Measurements from ENCODE around the gene THRB. TPM values are rescaled to one million over a fixed set of nuclear protein-coding genes. Genes with fewer than 3 reads are reported as not detected.

Gene THRB
- total and polyA plus RNA-seq, 9 of the 15 experiments (the other 6 are each of a cell fraction or from before 2014, with no cell fraction given), result 1.7 to 14.9 (median 6.9) TPM

- TF ChIP-seq CBFA2T2 (conservative IDR thresholded peaks at IDR 0.05), result peak; percentile 33
- no peak for TF ChIP-seq CREM (IDR thresholded peaks at IDR 0.05; ENCODE audit: low read depth)
- TF ChIP-seq ZNF384 (IDR thresholded peaks at IDR 0.05; ENCODE audit: low read depth, low read length), result no peak
- TF ChIP-seq CBFA2T3 (IDR thresholded peaks at IDR 0.05), result peak; percentile 67
- no peak for TF ChIP-seq ZFP36 (IDR thresholded peaks at IDR 0.05; ENCODE audit: low read depth, low read length, partially characterized antibody)
- TF ChIP-seq DACH1 (IDR thresholded peaks at IDR 0.05; ENCODE audit: partially characterized antibody), result no peak
- TF ChIP-seq ESRRA (IDR thresholded peaks at IDR 0.05; ENCODE audit: borderline replicate concordance, low read depth), result peak; percentile 14; the same call in 1 of the 2 replicates
- no peak for TF ChIP-seq BRD4 (IDR thresholded peaks at IDR 0.05)
- TF ChIP-seq JUNB (CRISPR knock-in tag; conservative IDR thresholded peaks at IDR 0.05), result no peak
- TF ChIP-seq ELF4 (CRISPR knock-in tag; IDR thresholded peaks at IDR 0.05), result no peak
These were observed 55.6 kb downstream of the THRB start (continued) for GRCh38 chr3:24439021-24439420.

GRCh38 chr3:24437326-24437725, 57.3 kb downstream of the THRB start:
- 18% methylated on average over 2 of the region's 2 CpGs for WGBS (ENCODE audit: insufficient coverage, low coverage, missing lambda C conversion rate)
- ChIA-PET CTCF (ENCODE audit: low intra/inter-chr PET ratio) (no interaction called here), POLR2A (interaction anchor here (0.6 kb wide), 1 partner anchor 735 kb away, joined by 3 read pairs; no protein-coding TSS in a partner anchor)
- Histone ChIP-seq H4K20me1 (replicated peaks; ENCODE audit: control insufficient read depth, insufficient read depth, low read length) (no peaks in the 10 kb centered on the region), H3K9me1 (ENCODE audit: control insufficient read depth, insufficient read depth, low read length) (no peaks in the 10 kb centered on the region), H3K9ac (ENCODE audit: insufficient read depth in 1 of 2, low read depth in 2 of 2, low read length in 2 of 2) (no peak overlapping the region), H3K4me2 (ENCODE audit: insufficient read depth, low read length) (no peak overlapping the region), H3K4me3 (no peak overlapping the region), H3K27ac (ENCODE audit: extremely low read depth, low read depth, low read length) (no peak overlapping the region), H3K36me3 (ENCODE audit: control insufficient read depth, insufficient read depth, low read length) (no peaks in the 10 kb centered on the region), H3K27me3 (ENCODE audit: control insufficient read depth in 2 of 2, insufficient read depth in 2 of 2, low read length in 2 of 2) (no peaks in the 10 kb centered on the region), H3K4me1 (replicated peaks in 1 of 2; ENCODE audit: control insufficient read depth in 2 of 2, insufficient read depth in 2 of 2, low read length in 2 of 2) (peaks cover 0 to 4% of the 10 kb centered on the region in 2 experiments; a peak in 3 of 5 replicates), H2AFZ (ENCODE audit: low read depth, low read length) (no peak overlapping the region), H3K9me3 (replicated peaks; ENCODE audit: control insufficient read depth, insufficient read depth, low read depth, low read length) (no peaks in the 10 kb centered on the region), H3K79me2 (ENCODE audit: control insufficient read depth, insufficient read depth, low read length) (no peaks in the 10 kb centered on the region)
- FAIRE-seq, result no peak
- BruUV-seq (replicated peaks), result no TSS peak
- no peak for ATAC-seq
- intact Hi-C loops (cut with micrococcal nuclease) (no loop called here), in situ Hi-C loops (cut with MboI) (no loop called here)
- no peak for DNase-seq (ENCODE audit: extremely low read depth in 1 of 4, low spot score in 3 of 4)
- TF ChIP-seq LARP7 (IDR thresholded peaks at IDR 0.05) (no peak), PATZ1 (CRISPR knock-in tag; IDR thresholded peaks at IDR 0.05; ENCODE audit: borderline replicate concordance) (no peak), ARID3B (CRISPR knock-in tag; IDR thresholded peaks at IDR 0.05; ENCODE audit: borderline replicate concordance) (no peak), ATF2 (CRISPR knock-in tag; IDR thresholded peaks at IDR 0.05) (no peak), NFIX (CRISPR knock-in tag; IDR thresholded peaks at IDR 0.05; ENCODE audit: low read depth) (no peak), GATAD2A (IDR thresholded peaks at IDR 0.05) (no peak), ATF4 (CRISPR knock-in tag; IDR thresholded peaks at IDR 0.05) (no peak), RBM14 (IDR thresholded peaks at IDR 0.05; ENCODE audit: borderline replicate concordance, insufficient read depth, low read depth, low read length) (no peak)

All from K562 (cell line).